NCI-H1105 (cell line): ENCODE data around the gene MCC.
A peak's percentile ranks its signal among the peaks of the same experiment; 100 is the strongest.

ENCODE experiments used
- DNase-seq: peaks from one replicate; lab custom pipeline; 2025; lab: John Stamatoyannopoulos, UW

Gene MCC

DNA sequence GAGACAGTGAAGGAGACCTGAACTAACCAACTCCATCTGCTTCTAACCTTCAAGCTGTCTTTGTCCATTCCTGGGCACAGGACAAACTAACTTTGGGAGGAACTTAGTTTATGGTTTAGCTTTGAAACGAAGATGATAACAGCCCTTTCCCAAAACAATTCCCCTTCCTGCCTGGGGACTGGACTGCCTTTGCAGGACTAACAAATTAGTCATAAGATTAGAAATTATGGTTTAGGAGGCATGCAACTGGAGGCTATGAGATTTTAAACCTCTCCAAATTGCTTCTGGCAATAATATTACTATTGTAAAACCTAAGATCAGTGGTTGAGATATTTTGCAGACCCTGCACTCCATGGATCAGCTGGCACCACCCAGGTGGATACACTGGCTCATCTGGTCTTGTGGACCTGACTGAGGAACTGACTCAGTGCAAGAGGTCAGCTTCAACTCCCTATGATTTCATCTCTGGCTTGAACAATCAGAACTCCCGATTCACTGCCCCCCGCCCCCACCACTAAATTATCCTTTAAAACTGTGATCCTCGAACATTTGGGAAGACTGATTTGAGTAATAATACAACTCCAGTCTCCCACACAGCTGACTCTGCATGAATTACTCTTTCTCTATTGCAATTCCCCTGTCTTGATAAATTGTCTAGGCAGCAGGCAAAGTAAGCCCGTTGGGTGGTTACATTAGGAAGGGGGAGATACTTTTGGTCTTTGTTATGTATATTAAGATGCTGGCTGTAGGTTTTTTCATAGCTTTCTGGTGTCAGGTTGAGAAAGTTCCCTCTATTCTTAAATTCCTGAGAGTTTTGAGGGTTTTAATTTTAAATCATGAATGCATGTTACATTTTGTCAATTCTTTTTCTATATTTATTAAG, 266.7 kb downstream of the MCC start:
- DNase-seq: no peak

DNA sequence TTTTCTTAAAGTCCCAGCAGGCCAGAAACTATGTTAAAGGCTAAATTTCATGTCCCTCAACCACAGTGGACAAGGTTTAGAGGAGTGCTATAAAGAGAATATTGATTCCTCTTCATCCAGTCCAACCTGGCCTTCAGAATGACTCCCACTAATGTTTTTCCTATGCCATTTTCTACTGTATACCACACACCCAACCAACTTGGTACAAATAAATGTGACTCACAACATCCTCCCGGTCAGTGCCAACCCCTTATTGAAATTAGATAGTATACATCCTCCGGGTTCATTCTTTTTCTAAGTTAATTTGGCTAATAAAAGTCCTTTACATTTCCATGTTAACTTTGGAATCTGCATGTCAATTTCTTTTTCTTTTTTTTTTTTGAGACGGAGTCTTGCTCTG, 268.6 kb downstream of the MCC start:
- DNase-seq: no peak

DNA sequence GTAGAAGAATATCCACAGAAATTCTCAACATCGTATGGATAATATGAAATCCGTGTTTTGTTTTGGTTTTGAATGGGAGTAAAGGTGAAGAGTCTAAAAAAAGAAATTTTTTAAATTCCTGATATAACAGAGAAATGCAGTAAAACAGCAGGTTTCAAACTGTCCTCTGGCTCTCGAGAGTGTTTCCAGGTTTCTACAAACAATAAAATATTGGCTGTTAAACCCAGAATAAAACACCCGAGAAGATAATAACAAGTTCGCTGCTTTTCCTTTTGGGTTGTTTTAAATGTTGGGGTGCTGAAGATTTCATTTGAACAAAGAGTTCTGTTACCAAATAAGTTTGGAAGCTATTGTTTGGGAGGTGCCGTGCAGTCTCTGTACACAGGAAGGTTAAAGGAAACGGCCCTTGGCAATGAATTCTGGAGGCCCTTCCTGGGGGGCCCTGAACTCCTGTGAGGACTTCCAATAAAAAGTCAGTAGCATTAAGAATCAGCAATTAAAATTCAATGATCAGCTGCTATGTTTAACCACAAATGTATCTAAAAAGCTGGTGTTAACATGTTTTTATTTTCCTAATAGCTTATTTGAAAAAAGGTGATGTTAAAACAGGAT, 269.2 kb downstream of the MCC start:
- no peak for DNase-seq

DNA sequence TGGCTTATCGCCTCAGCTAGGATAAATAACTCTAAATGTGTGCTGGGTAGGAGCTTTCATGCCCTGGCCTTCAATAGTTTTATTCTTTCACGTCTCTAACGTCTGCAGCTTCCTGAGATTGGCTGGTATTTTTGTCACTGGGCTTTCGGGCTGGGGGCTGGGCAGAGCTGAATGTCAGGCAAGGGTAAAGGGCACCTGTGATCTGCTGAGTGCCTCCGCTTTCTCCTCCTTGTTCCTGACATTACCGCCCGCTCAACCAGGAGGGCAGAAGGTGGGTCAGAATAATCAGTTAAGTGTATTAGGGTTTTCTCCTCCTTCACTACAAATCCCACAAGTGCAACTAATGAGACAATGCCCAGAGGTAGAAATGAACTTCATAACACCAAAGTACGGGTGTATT, 270.1 kb downstream of the MCC start:
- DNase-seq: no peak

DNA sequence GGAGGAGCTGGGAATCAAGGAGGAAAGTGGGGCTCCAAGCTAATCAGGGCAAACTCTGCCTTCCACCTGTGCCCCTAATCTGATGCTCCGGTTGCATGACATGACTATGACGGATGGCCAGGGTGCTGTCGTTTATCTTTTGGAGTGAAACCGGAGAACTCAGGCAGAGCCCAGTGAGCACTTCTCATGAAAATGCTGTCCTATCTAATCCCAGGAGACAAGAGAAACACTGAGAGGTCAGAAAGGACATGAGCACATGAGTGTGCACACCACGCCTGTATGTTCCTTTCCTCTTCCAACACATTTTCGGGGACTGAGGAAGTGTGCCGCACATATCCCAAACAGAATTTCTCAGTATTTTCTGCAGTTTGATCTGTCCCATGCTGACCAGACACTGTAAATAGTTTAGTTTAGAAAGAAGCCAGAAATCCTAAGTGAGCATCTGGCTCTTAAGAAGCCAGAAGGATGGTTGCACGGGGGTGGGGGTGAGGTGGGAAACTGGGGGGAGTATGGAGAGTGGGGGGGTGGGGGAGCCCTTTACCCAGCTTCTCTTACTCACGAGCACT, 270.6 kb downstream of the MCC start:
- no peak for DNase-seq

DNA sequence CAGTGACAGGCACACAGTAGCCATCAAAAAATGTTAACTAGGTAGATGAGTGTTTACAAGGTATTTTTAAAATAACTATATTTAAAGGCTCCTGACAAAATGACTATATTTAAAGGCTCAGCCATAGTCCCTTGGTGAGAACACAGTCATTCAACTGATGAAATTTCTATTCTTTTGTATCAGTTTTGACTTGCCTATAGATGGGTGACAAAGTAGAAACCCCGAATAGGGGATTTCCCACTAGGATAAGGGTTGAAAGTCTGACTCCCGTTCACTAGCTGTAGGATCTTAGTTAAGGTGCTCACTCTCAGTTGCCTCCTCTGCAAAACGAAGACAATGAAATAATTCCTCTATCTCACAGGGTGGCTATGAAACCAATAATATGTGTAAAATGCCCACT, 271.7 kb downstream of the MCC start:
- DNase-seq: no peak

DNA sequence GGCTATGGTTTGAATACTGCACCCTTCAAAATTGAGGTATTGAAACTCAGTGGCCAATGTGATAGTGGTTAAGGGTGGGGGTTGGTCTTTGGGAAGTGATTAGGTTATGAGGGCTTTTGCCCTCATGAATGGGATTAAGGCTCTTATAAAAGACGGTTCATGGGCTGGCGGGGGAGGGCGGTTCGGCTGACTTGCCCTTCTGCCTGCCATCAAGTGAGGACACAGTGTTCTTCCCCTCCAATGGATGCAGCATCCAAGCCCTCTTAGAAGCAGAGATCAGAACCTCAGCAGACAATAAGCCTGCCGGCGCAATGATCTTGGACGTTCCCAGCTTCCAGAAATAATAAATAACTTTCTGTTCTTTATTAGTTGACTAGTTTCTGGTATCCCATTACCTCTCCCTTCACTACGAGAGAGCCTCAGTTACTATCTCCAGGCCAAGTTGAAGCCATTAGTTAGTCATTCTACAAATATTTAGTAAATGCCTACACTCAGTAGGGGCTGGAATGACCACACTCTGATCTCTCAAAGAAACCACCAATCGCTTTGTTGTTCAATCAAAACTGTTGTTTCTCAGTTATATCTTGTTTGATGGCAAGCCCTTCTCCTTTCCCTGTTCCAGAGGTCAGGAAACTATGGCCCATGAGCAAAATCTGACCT, 272.7 kb downstream of the MCC start:
- DNase-seq: no peak

DNA sequence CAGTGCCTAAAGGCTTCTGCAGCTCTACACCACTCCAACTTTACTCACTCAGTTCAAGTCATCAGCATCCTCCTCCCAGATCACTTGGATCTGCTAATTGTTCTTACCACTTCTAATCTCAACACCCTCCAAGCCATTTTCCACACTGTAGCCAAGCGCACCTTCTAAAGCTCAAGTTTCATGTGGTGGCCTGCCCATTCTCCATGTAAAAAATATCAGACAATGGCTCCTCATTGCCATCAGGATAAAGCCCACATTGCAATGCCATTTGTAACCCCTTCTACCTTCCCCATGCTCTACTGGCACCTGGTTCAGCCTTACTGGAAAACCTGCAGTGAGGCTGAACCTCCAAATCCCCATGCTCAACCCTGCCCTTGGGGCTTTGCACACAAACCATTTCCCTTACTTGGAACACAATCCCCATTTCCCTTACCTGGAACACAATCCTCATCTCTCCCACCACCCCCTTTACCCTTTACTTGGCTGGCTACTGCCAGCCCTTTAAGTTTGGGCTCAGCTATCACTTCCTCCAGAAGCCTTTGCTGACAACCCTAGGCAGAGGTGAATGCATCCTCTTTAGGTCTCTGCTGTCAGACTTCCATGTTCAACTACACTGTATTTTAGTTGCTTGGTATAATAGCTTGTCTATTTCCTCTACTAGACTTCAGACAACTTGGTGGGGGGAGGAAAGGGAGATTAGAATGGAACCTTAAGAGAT, 273.5 kb downstream of the MCC start:
- no peak for DNase-seq

DNA sequence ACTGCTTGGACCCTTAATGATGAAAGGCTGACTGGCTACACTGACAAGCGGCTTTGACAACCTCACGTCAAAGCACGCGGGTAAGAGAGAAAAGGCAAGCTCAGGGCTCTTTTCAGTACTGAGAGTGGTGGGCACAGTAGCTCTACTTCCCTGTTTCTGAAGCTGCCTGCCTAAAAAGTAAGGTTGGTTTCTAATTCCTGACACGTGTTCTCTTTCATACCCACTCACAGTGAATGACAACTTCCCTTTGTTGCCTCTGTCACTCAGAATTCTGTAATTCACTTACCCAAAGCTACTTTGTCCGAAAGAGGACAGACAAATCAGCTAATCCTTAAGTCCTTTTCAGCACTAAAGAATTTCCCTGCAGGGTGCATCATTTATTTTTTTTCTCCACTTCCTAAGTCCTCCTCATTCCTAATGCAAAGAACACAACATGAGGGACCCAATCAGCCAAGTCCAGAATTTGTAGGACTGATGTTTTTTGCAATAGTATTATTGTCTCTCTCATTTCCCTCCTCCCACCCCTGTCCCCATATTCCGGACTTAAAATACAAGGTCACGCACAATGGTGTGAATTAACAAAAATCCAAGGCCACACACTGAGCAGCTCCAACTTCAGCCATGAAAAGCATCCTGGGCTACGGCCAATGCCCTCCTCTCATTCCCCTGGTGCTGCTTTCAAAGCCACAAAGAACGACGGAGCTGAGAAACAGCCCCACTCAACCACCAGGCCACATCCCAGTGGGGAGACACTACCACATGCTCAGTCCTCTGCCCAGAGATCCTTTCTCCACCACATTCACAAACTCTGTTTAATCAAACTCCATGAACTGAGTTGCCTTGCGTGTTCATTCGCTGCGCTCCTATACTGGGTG, 274.5 kb downstream of the MCC start:
- no peak for DNase-seq

DNA sequence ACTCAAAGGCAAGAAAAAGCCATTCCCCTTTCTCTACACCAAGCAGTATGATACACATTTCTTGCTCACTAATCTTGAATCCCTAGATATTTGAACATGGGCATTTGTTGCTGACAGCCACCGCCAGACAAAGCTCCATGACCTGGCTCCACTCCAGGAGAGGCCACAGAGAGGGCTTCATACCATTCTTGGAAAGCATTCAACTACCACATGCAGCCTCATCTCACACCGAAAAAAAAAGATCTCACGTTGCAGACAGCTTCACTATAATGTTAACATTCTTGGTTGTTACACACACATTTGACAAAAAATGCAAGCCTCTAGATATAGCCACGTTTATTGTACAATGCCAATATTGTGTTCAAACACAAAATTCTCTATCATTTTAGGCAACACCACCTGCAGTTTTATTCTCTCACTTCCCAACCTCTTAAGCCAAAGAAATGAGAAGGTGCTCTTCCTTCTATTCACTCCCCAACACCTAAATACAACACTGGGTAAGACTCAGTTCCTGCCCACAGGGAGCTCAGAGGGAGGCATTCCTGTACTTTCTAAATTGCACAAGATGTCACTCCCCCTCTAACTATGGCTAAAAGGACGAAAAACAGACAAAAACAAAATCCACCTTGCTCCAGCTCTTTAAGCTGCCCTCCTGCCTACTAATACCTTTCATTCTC, 275.9 kb downstream of the MCC start:
- DNase-seq: peak; percentile 34

DNA sequence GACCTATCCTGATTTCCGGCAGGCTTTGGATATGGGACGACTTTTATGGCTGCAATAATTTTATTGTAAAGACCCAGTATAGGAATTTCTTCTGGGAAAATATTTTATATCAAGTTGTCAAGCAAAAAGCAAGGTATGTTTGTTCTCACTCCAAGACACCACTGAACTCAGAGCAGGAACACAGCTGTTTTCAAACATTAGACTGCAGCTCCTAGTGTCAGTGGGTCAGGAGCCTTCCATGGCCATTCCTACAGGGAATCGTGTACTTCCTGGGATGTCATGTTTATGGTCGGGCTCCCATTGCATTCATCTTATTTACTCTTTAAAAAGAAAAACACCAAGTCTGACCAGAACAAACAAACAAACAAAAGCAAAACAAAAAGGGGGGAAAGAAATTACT, 278.8 kb downstream of the MCC start:
- DNase-seq: no peak

DNA sequence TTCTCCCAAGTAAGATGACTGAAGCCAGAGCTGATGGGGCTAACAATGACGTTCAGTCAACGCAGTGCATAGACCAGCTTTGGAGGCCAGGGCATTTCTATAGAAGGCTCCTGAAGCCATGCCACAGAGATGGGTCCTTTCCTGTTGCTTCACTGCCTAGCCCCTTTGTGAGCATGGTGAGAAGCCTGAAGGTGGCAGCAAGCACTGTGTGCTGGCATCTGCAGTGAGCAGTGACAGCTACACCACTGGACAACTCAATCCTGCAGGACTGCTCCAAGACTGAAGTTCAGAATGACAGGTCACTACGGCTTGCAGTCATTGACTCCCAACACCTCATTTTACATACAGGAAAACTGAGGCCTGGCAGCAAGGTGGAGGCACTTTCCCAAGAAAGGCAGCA, 282.4 kb downstream of the MCC start:
- DNase-seq: no peak

DNA sequence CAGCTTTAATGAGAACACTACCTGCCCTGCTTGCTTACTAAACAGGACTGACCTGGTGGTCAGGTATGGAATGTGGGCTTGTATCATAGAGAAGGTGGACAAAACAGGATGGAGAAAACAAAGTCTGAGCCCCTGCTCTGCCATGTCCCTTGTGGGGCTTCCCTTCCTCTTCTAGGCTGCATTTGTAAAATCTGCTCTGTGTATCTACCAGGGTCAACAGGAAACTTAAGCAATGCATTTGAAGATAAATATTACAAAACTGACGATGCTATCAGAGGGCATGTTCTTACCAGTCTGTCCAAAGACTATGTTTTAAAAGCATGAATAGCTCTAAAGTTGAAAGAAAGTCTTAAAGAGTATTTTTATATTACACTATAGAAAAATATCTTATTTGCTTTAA, 282.9 kb downstream of the MCC start:
- DNase-seq: no peak

DNA sequence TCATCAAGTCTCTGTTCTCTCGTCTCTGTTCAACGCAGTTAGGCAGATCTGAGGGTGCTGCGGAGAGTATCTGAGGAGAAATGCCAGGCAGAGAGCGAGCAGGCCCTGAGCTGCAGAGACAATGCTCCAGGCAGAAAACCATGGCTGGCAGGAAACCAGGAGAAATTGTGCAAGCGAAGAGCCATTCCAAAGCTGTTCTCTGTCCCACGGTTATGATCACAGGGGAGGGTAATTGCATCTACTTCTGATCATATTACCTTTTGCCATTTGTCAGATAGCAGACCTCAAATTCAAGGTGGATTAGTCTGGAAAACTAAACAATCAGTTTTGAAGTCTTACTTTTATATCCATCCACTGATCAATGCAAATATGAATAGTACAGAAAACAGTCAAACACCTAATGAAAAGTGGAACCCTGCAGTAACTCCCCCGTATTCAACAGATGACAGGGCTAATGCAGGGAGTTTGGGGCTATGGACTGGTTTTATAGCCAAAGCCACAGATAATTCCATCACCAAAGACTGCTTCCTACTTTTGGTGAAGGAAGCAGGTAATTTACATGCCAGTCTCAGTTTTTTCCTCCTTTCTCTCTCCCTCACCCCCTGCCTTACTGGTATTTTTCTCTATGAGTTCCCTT, 283.6 kb downstream of the MCC start:
- no peak for DNase-seq

DNA sequence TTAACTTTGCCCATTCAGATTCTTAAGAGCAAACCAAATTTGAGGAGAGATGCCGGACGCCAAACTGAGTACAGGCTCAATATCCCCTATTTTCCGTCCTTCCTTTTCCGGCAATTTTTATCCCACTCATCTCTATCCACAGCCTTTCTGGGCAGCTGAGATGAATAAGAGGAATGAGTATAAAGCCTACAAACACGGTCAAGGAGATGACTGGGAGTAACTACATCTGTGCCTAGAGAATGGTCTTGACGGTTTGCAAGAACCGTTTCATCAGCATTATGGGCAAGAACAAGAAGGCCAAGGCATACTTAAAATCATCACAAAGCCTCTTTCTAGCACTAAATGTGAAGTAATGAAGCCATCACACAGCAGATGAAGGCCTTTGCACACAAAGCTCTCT, 284.3 kb downstream of the MCC start:
- DNase-seq: no peak

DNA sequence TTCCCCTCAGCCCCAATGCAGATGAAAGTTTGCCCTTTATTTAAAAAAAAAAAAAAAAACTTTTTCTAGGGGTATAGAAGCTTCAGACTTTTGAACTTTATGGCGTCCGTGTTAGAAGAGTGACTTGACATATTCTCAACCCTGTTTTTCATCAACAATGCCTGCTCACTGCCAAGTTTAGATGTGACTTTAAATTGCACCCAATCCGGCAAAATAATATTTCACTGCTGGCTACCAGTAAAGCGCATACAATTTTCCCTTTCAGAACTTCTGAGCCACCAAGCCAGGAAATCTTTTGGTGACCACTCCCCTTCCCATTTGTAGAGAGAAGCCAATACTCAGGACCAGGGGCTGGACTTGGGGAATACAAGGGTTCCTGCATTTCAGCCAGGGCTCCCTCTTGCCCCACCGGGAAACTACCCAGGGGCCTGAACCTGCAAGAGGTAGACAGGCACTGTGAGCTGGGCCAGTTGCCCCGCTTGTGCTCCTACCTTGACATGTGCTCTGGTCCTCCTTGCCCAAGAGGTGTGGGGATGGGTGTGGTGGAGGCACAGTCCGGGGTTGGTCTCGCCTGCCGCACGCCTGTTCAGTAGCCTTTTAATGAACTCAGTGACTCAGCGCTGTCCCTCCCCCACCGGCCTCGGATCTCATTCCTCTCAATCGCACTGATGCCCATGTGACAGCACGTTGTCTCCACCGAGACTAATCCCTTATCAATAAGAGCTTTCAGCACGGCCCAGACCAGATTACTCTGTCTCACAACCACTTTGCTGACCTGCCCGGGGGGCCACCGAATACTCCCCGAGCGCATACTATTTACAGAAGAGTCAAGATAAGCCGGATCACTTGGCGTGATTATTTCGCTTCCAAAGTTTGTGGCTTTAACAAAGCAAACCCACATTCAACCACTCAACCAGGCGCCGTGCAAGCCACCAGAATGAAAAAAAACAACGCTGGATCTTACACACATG, 285.2 kb downstream of the MCC start:
- DNase-seq: no peak

DNA sequence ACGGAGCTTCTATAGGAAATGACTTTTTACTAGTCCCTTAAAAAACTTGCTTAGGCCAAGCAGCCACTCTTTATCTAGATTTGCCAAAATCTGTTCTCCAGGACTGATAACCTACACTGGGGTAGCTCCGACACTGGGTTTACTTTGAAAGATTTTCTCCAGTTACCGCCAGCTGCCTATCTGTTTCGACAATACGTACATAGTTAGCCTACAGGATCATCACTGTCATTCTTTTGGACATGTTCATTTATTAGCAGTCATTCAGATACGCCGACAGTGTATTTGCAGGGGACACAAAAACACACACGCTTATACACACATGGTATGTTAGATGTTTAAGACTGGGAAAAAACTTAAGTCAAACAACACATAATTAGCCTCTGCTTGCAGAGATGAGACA, 286.0 kb downstream of the MCC start:
- DNase-seq: no peak

DNA sequence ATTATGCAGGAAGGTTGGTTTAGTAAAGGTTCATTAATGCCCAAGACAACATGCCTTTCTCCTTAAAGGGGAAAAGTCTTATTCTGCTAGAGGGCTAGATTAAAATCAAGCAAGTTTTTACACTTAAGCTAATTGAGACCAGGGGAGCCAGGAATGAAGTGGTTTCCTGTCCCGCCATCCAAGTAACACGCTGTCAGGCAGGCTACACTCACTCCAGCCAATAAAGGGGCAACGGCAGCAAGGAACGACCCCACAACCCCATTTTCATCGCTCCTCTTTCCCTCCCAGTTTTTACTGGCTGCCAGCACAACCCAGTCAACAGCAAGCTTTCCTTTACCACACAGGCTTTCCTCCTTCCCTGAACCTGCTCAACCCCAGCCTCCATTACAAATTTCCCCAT, 286.5 kb downstream of the MCC start:
- DNase-seq: no peak
